ENCODE data around the gene COQ8B. TPM values are rescaled to one million over a fixed set of nuclear protein-coding genes. Genes with fewer than 3 reads are reported as not detected.

Gene COQ8B
- polyA plus RNA-seq, 1 donor (not counting 4 experiments of a cell fraction or from before 2014, with no cell fraction given) = 11.0 TPM

GRCh38 chr19:40673397-40673796 lies 43.3 kb downstream of the COQ8B start:
- no peaks in the 10 kb centered on the region for H3K9me1 ChIP-seq (ENCODE audit: control insufficient read depth, extremely low read depth, insufficient read depth, low read length)
- no peak for DNase-seq (ENCODE audit: low read depth, low spot score)
- H3K4me3 ChIP-seq (ENCODE audit: control insufficient read depth in 2 of 3, extremely low read depth in 1 of 3, insufficient read depth in 2 of 3, low read depth in 1 of 3, low read length in 3 of 3) = no peak overlapping the region
- H3K36me3 ChIP-seq (ENCODE audit: control insufficient read depth in 2 of 2, extremely low read depth in 1 of 2, insufficient read depth in 2 of 2, low read length in 2 of 2) = peaks cover 36 to 37% of the 10 kb centered on the region in 2 experiments
- no peak overlapping the region for H3K4me2 ChIP-seq (ENCODE audit: control insufficient read depth, extremely low read depth, insufficient read depth, low read depth, low read length)
- H3K4me1 ChIP-seq (ENCODE audit: control insufficient read depth, extremely low read depth, insufficient read depth, low read length) = no peaks in the 10 kb centered on the region
- peaks cover 3% of the 10 kb centered on the region for H3K9me3 ChIP-seq (ENCODE audit: control insufficient read depth, low read depth, low read length)
- H4K20me1 ChIP-seq (ENCODE audit: control insufficient read depth, extremely low read depth, insufficient read depth, low read length) = no peaks in the 10 kb centered on the region
- FAIRE-seq = no peak
- dilution Hi-C loops (cut with MboI; ENCODE audit: extremely low pct_ligation_motif_present, low sequenced_read_pairs) = no loop called here
- TF ChIP-seq EZH2 (IDR thresholded peaks at IDR 0.05; ENCODE audit: low read length) (no peak), CTCF (optimal IDR thresholded peaks at IDR 0.05 in 1 of 3, IDR thresholded peaks at IDR 0.05 in 1 of 3, conservative IDR thresholded peaks at IDR 0.05 in 1 of 3; ENCODE audit: extremely low read depth in 1 of 3, insufficient read depth in 2 of 3, low read length in 3 of 3) (no peak)
- H2AFZ ChIP-seq (ENCODE audit: control insufficient read depth, low read length) = no peak overlapping the region
- no peaks in the 10 kb centered on the region for H3K27me3 ChIP-seq (ENCODE audit: control insufficient read depth, extremely low read depth, insufficient read depth, low read length)
- no peak overlapping the region for H3K27ac ChIP-seq (ENCODE audit: control insufficient read depth, insufficient read depth, low read length)
- no peak overlapping the region for H3K9ac ChIP-seq (ENCODE audit: control insufficient read depth, extremely low read depth, insufficient read depth, low read length)
- no peaks in the 10 kb centered on the region for H3K79me2 ChIP-seq (ENCODE audit: control insufficient read depth, insufficient read depth, low read length)

DNA sequence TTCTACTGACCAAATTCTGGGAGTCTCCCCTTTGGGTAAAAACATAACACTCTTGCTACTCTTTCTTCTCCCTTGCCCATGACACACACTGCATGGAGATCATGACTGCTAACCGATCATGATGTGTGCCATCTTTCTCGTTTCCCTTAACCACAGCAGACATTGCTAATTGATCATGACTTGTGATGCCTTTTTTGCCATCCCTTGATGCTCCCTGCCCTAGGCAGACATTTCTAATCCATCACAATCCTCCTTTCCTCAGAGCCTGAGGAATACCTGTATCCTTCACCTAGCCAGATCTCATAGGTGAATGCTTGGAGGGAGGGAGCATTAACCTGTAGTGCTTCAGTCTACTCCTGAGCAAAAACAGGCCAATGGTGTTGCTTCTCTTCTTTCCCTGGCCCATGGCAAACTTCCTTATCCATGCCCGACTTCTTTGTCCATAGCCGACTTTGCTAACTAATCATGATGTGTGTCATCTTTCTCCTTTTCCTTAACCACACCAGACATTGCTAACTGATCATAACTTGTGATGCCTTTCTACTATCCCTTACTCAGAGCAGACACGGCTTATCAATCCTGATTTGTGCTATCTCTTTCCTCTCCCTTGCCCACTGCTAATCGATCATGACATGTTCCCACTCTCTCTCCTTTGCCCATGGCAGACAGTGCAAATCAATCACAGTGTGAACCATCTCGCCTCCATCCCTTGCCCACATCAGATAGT lies 44.0 kb downstream of the COQ8B start:
- no peak for DNase-seq (ENCODE audit: low read depth, low spot score)
- no peaks in the 10 kb centered on the region for H3K27me3 ChIP-seq (ENCODE audit: control insufficient read depth, extremely low read depth, insufficient read depth, low read length)
- no peaks in the 10 kb centered on the region for H4K20me1 ChIP-seq (ENCODE audit: control insufficient read depth, extremely low read depth, insufficient read depth, low read length)
- H3K9me3 ChIP-seq (ENCODE audit: control insufficient read depth, low read depth, low read length) = peaks cover 3% of the 10 kb centered on the region
- dilution Hi-C loops (cut with MboI; ENCODE audit: extremely low pct_ligation_motif_present, low sequenced_read_pairs) = no loop called here
- FAIRE-seq = no peak
- H3K9ac ChIP-seq (ENCODE audit: control insufficient read depth, extremely low read depth, insufficient read depth, low read length) = no peak overlapping the region
- H3K27ac ChIP-seq (ENCODE audit: control insufficient read depth, insufficient read depth, low read length) = no peak overlapping the region
- H3K36me3 ChIP-seq (ENCODE audit: control insufficient read depth in 2 of 2, extremely low read depth in 1 of 2, insufficient read depth in 2 of 2, low read length in 2 of 2) = peaks cover 36 to 41% of the 10 kb centered on the region in 2 experiments
- no peak overlapping the region for H2AFZ ChIP-seq (ENCODE audit: control insufficient read depth, low read length)
- H3K9me1 ChIP-seq (ENCODE audit: control insufficient read depth, extremely low read depth, insufficient read depth, low read length) = no peaks in the 10 kb centered on the region
- TF ChIP-seq EZH2 (IDR thresholded peaks at IDR 0.05; ENCODE audit: low read length) = no peak
- no peak for TF ChIP-seq CTCF (optimal IDR thresholded peaks at IDR 0.05 in 1 of 3, IDR thresholded peaks at IDR 0.05 in 1 of 3, conservative IDR thresholded peaks at IDR 0.05 in 1 of 3; ENCODE audit: extremely low read depth in 1 of 3, insufficient read depth in 2 of 3, low read length in 3 of 3)
- no peak overlapping the region for H3K4me2 ChIP-seq (ENCODE audit: control insufficient read depth, extremely low read depth, insufficient read depth, low read depth, low read length)
- H3K4me1 ChIP-seq (ENCODE audit: control insufficient read depth, extremely low read depth, insufficient read depth, low read length) = no peaks in the 10 kb centered on the region
- H3K4me3 ChIP-seq (ENCODE audit: control insufficient read depth in 2 of 3, extremely low read depth in 1 of 3, insufficient read depth in 2 of 3, low read depth in 1 of 3, low read length in 3 of 3) = no peak overlapping the region
- H3K79me2 ChIP-seq (ENCODE audit: control insufficient read depth, insufficient read depth, low read length) = no peaks in the 10 kb centered on the region

All from keratinocyte (primary cell).